OCI-LY7 (cell line): Measurements from ENCODE around the gene FOXP1. TPM values are rescaled to one million over a fixed set of nuclear protein-coding genes. Genes with fewer than 3 reads are reported as not detected.

Source experiments
- BruUV-seq: library from RNA; stranded (reverse); fragments of 400-500 nt; replicated peaks from 2 replicates; lab custom pipeline; 2021; lab: Mats Ljungman, UMichigan
- CTCF ChIA-PET: fragments of 300-600 bp; sonication (Branson Sonifier 250); formaldehyde crosslinking; loops from one replicate; lab custom pipeline; 2022; ENCODE audit warnings: antibody characterized with exemption; ENCODE audit not compliant: unreplicated experiment; lab: Charles Lee
- POLR2A ChIA-PET: fragments of 300-600 bp; sonication (Branson Sonifier 250); formaldehyde crosslinking; loops from one replicate; lab custom pipeline; 2022; ENCODE audit warnings: antibody characterized with exemption; lab: Charles Lee
- DNase-seq: peaks from one replicate; pipeline ENCODE4 v3.0.0-alpha.2; 2015; ENCODE audit warnings: low spot score
- H2AFZ ChIP-seq: fragments of 200-600 bp; sonication (generic), shearing (Covaris generic); 2 replicates; pipeline ENCODE4 v1.6.1; 2014; ENCODE audit warnings: mild to moderate bottlenecking, antibody characterized with exemption, low read length, moderate library complexity
- H3K27ac ChIP-seq: fragments of 200-600 bp; sonication (generic); 2 replicates; pipeline ENCODE4 v1.5.1; 2014; ENCODE audit warnings: mixed run types, low read depth, mild to moderate bottlenecking, moderate library complexity, low read length, inconsistent platforms; ENCODE audit not compliant: poor library complexity, severe bottlenecking
- H3K36me3 ChIP-seq: fragments of 200-600 bp; sonication (generic); 2 replicates; pipeline ENCODE4 v1.6.1; 2014; ENCODE audit warnings: mild to moderate bottlenecking, antibody characterized with exemption, low read length, moderate library complexity, mixed read lengths; ENCODE audit not compliant: insufficient read depth
- H3K4me1 ChIP-seq: fragments of 200-600 bp; sonication (generic); 2 replicates; pipeline ENCODE4 v1.5.1; 2014; ENCODE audit warnings: mild to moderate bottlenecking, low read length; ENCODE audit not compliant: insufficient read depth, poor library complexity, severe bottlenecking
- H3K4me2 ChIP-seq: fragments of 200-600 bp; sonication (generic); 2 replicates; pipeline ENCODE4 v1.6.1; 2014; ENCODE audit warnings: mild to moderate bottlenecking, low read length
- H3K4me3 ChIP-seq: fragments of 200-600 bp; sonication (generic); 2 replicates; pipeline ENCODE4 v1.5.1; 2014; ENCODE audit warnings: mild to moderate bottlenecking, low read depth, low read length; ENCODE audit not compliant: poor library complexity, severe bottlenecking
- H3K79me2 ChIP-seq: fragments of 200-600 bp; sonication (generic); 2 replicates; pipeline ENCODE4 v1.6.1; 2016; ENCODE audit warnings: low read depth, mild to moderate bottlenecking, low read length, moderate library complexity, mixed read lengths; ENCODE audit not compliant: insufficient read depth
- H3K9me2 ChIP-seq: fragments of 200-600 bp; sonication (generic); 2 replicates; pipeline ENCODE4 v1.6.1; 2016; ENCODE audit warnings: mild to moderate bottlenecking, low read length, mixed read lengths; ENCODE audit not compliant: insufficient read depth
- H3K9me3 ChIP-seq: fragments of 200-600 bp; sonication (generic); 2 replicates; pipeline ENCODE4 v1.6.1; 2014; ENCODE audit warnings: mild to moderate bottlenecking, mixed run types, low read length, mixed read lengths
- H4K20me1 ChIP-seq: fragments of 200-600 bp; sonication (generic); 2 replicates; pipeline ENCODE4 v1.6.1; 2014; ENCODE audit warnings: mild to moderate bottlenecking, antibody characterized with exemption, low read length, moderate library complexity, mixed read lengths; ENCODE audit not compliant: insufficient read depth
- CTCF ChIP-seq: fragments of 200-600 bp; sonication (generic); conservative IDR thresholded peaks from 2 replicates; pipeline ENCODE4 v1.5.1; 2014; ENCODE audit warnings: mild to moderate bottlenecking, antibody characterized with exemption, low read length, moderate library complexity, mixed read lengths
- EZH2phosphoT487 ChIP-seq: fragments of 200-600 bp; sonication (generic); IDR thresholded peaks from 2 replicates; pipeline ENCODE4 v1.6.1; 2018; ENCODE audit warnings: low read depth, borderline replicate concordance, mild to moderate bottlenecking, mixed run types, antibody characterized with exemption, low read length, moderate library complexity, mixed read lengths
- intact Hi-C: fragments of 100-400 bp; cut with micrococcal nuclease; formaldehyde crosslinking; loops from one replicate; pipeline ENCODE4 v1.10.0; 2022; ENCODE audit not compliant: unreplicated experiment
- total RNA-seq, 2 experiments: library from RNA; depleted of rRNA in 1 of 2; stranded (reverse); fragments of >200 nt in 1 of 2; shearing (Covaris generic) in 1 of 2; gene quantifications; 2 replicates each; pipeline ENCODE4 v1.2.3, GENCODE V29; 2014 to 2022

The FOXP1 gene
- total RNA-seq, 2 experiments from 2014 or later: 87.3 to 151 TPM

GRCh38 chr3:71584394-71585011 is 975 bp upstream of the FOXP1 start:
- Histone ChIP-seq H3K27ac (peak overlapping the region; percentile 88), H3K4me1 (peaks cover 35% of the 10 kb centered on the region), H3K9me2 (no peaks in the 10 kb centered on the region), H2AFZ (peak overlapping the region; percentile 56), H3K79me2 (peaks cover 52% of the 10 kb centered on the region), H4K20me1 (no peaks in the 10 kb centered on the region), H3K9me3 (no peaks in the 10 kb centered on the region), H3K36me3 (no peaks in the 10 kb centered on the region), H3K4me3 (peak overlapping the region; percentile 90), H3K4me2 (peak overlapping the region; percentile 92)
- ChIA-PET CTCF (no interaction called here), POLR2A (interaction anchor here (0.6 to 2.2 kb wide), 9 partner anchors 30 to 499 kb away, joined by 3 to 8 read pairs (median 4); no protein-coding TSS in a partner anchor)
- peak; percentile 47 for DNase-seq
- no TSS peak for BruUV-seq
- intact Hi-C loops: loop anchor here (2.0 to 5.0 kb wide), 4 partner anchors 68 to 520 kb away; no protein-coding TSS in a partner anchor
- TF ChIP-seq CTCF: no peak
- TF ChIP-seq EZH2phosphoT487: no peak

- Histone ChIP-seq H3K4me3 (peak overlapping the region; percentile 90), H3K9me2 (no peaks in the 10 kb centered on the region), H3K9me3 (no peaks in the 10 kb centered on the region), H3K36me3 (no peaks in the 10 kb centered on the region), H3K4me2 (peak overlapping the region; percentile 92), H3K27ac (peak overlapping the region; percentile 88), H4K20me1 (no peaks in the 10 kb centered on the region), H3K79me2 (peaks cover 68% of the 10 kb centered on the region), H3K4me1 (peaks cover 42% of the 10 kb centered on the region), H2AFZ (peak overlapping the region; percentile 31; the same call in 1 of the 2 replicates)
- CTCF ChIA-PET: interaction anchor here (0.9 to 1.4 kb wide), 4 partner anchors 40 to 451 kb away, joined by 3 to 6 read pairs (median 3); no protein-coding TSS in a partner anchor
- DNase-seq: peak; percentile 92
- intact Hi-C loops: loop anchor here (1.0 kb wide), 3 partner anchors 41 to 192 kb away; no protein-coding TSS in a partner anchor
- no TSS peak for BruUV-seq
- TF ChIP-seq EZH2phosphoT487 (no peak), CTCF (no peak; the same call in 1 of the 2 replicates)
- POLR2A ChIA-PET: interaction anchor here (0.6 to 2.0 kb wide), 23 partner anchors 10 to 523 kb away, joined by 3 to 37 read pairs (median 4); no protein-coding TSS in a partner anchor
Measured at GRCh38 chr3:71582612-71583565, 639 bp downstream of the FOXP1 start.
